ENCODE data around the gene SRC. TPM values are rescaled to one million over a fixed set of nuclear protein-coding genes. Genes with fewer than 3 reads are reported as not detected.

The SRC gene
- total RNA-seq, 1 donor from 2014 or later, result 72.7 TPM

- Mint-ChIP-seq H3K27me3 (peaks cover 8% of the 10 kb centered on the region), H3K4me3 (no peak overlapping the region), H3K4me1 (no peaks in the 10 kb centered on the region), H3K9me3 (no peaks in the 10 kb centered on the region), H3K27ac (no peak overlapping the region), H3K36me3 (ENCODE audit: low read depth) (no peaks in the 10 kb centered on the region)
- ChIA-PET POLR2A (no interaction called here), CTCF (no interaction called here)
- intact Hi-C loops (cut with micrococcal nuclease), result no loop called here
- DNase-seq (no peak), ATAC-seq (ENCODE audit: low read depth) (no peak)
- TF ChIP-seq, protein P1, sequence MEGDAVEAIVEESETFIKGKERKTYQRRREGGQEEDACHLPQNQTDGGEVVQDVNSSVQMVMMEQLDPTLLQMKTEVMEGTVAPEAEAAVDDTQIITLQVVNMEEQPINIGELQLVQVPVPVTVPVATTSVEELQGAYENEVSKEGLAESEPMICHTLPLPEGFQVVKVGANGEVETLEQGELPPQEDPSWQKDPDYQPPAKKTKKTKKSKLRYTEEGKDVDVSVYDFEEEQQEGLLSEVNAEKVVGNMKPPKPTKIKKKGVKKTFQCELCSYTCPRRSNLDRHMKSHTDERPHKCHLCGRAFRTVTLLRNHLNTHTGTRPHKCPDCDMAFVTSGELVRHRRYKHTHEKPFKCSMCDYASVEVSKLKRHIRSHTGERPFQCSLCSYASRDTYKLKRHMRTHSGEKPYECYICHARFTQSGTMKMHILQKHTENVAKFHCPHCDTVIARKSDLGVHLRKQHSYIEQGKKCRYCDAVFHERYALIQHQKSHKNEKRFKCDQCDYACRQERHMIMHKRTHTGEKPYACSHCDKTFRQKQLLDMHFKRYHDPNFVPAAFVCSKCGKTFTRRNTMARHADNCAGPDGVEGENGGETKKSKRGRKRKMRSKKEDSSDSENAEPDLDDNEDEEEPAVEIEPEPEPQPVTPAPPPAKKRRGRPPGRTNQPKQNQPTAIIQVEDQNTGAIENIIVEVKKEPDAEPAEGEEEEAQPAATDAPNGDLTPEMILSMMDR (IDR thresholded peaks at IDR 0.05), result no peak
Measured at GRCh38 chr20:37438464-37439222, 92.7 kb downstream of the SRC start.

GRCh38 chr20:37439223-37439933 lies 93.4 kb downstream of the SRC start:
- intact Hi-C loops (cut with micrococcal nuclease), result no loop called here
- TF ChIP-seq, protein P1 (IDR thresholded peaks at IDR 0.05), result no peak
- ChIA-PET CTCF (no interaction called here), POLR2A (no interaction called here)
- Mint-ChIP-seq H3K4me1 (no peaks in the 10 kb centered on the region), H3K27ac (no peak overlapping the region), H3K9me3 (no peaks in the 10 kb centered on the region), H3K27me3 (peaks cover 8% of the 10 kb centered on the region), H3K4me3 (no peak overlapping the region), H3K36me3 (ENCODE audit: low read depth) (no peaks in the 10 kb centered on the region)
- ATAC-seq (ENCODE audit: low read depth), result no peak
- DNase-seq, result no peak

DNA sequence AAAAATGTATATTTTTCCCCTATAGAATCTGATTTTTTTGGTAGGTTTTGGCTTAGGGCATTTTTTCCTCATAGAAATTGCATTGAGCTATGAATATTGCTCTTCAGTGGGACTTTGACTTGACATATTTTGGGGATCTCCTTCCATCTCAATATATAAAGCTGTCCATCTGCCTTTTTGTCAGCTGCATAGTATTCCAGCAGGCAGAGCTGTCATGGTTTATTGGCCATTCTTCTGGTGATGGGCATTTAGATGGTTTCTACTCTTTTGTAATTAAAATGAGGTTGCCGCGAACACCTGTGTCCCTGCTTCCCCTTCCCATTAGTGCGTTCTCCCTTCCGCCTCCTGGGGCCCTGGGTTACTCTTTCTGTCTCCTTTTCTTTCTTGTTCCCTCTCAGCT lies 95.1 kb downstream of the SRC start:
- H3K9me3 Mint-ChIP-seq, result no peaks in the 10 kb centered on the region
- CTCF ChIA-PET, result no interaction called here
- POLR2A ChIA-PET, result no interaction called here
- peaks cover 8% of the 10 kb centered on the region for H3K27me3 Mint-ChIP-seq
- no peak overlapping the region for H3K27ac Mint-ChIP-seq
- no peaks in the 10 kb centered on the region for H3K4me1 Mint-ChIP-seq
- DNase-seq (no peak), ATAC-seq (ENCODE audit: low read depth) (no peak)
- TF ChIP-seq, protein P1 (IDR thresholded peaks at IDR 0.05), result no peak
- no peaks in the 10 kb centered on the region for H3K36me3 Mint-ChIP-seq (ENCODE audit: low read depth)
- intact Hi-C loops (cut with micrococcal nuclease), result no loop called here
- no peak overlapping the region for H3K4me3 Mint-ChIP-seq

GRCh38 chr20:37442547-37442946 lies 96.6 kb downstream of the SRC start:
- Mint-ChIP-seq H3K4me3 (no peak overlapping the region), H3K9me3 (no peaks in the 10 kb centered on the region), H3K36me3 (ENCODE audit: low read depth) (no peaks in the 10 kb centered on the region), H3K27ac (no peak overlapping the region), H3K27me3 (peaks cover 8% of the 10 kb centered on the region), H3K4me1 (no peaks in the 10 kb centered on the region)
- ChIA-PET CTCF (no interaction called here), POLR2A (no interaction called here)
- TF ChIP-seq, protein P1 (IDR thresholded peaks at IDR 0.05), result no peak
- DNase-seq (no peak), ATAC-seq (ENCODE audit: low read depth) (no peak)
- intact Hi-C loops (cut with micrococcal nuclease), result no loop called here

DNA sequence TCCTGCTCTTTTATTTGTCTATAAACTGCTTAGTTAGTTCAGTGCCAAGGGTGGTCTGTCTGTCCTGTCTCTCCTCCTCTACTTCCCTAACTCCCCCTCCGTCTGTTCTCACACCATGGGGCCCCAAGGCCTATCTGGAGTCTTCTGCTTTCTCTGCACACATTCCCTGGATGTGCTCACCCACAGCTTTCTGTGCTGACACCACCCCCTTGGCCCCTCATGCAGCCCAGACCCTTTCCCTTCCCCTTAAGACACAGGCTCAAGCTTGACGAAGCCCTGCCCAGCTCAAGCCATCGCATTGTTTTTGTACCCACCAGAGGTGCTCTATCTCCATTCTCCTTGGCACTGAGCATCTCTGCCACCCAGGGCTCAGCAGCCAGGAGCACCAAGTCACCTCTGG lies 97.0 kb downstream of the SRC start:
- intact Hi-C loops (cut with micrococcal nuclease), result no loop called here
- Mint-ChIP-seq H3K4me3 (no peak overlapping the region), H3K9me3 (no peaks in the 10 kb centered on the region), H3K4me1 (no peaks in the 10 kb centered on the region), H3K36me3 (ENCODE audit: low read depth) (no peaks in the 10 kb centered on the region), H3K27me3 (peaks cover 8% of the 10 kb centered on the region), H3K27ac (no peak overlapping the region)
- no peak for DNase-seq
- POLR2A ChIA-PET, result interaction anchor here (0.5 kb wide), 1 partner anchor 98 kb away, joined by 3 read pairs; no protein-coding TSS in a partner anchor
- CTCF ChIA-PET, result no interaction called here
- no peak for ATAC-seq (ENCODE audit: low read depth)
- TF ChIP-seq, protein P1 (IDR thresholded peaks at IDR 0.05), result no peak
